ENCODE measurements around the gene SH2D3C.

SH2D3C gene

GRCh38 chr9:127733614-127734013, 44.9 kb downstream of the SH2D3C start:
- H3K4me3 ChIP-seq (ENCODE audit: low read depth, low read length), result no peak overlapping the region
- TF ChIP-seq CTCF (IDR thresholded peaks at IDR 0.05; ENCODE audit: low read depth, low read length), result no peak
- H3K27me3 ChIP-seq (ENCODE audit: insufficient read depth, low read depth, severe bottlenecking), result no peaks in the 10 kb centered on the region
- no peak for DNase-seq
- no peaks in the 10 kb centered on the region for H3K9me3 ChIP-seq (ENCODE audit: severe bottlenecking)
- peaks cover 7% of the 10 kb centered on the region for H3K36me3 ChIP-seq
- H3K27ac ChIP-seq, result no peak overlapping the region

- Histone ChIP-seq H3K4me3 (ENCODE audit: low read depth, low read length) (no peak overlapping the region), H3K9me3 (ENCODE audit: severe bottlenecking) (no peaks in the 10 kb centered on the region), H3K27me3 (ENCODE audit: insufficient read depth, low read depth, severe bottlenecking) (no peaks in the 10 kb centered on the region), H3K36me3 (peaks cover 7% of the 10 kb centered on the region), H3K27ac (no peak overlapping the region)
- TF ChIP-seq CTCF (IDR thresholded peaks at IDR 0.05; ENCODE audit: low read depth, low read length), result no peak
- no peak for DNase-seq
These were observed 46.0 kb downstream of the SH2D3C start for GRCh38 chr9:127732444-127732843.

- TF ChIP-seq CTCF (IDR thresholded peaks at IDR 0.05; ENCODE audit: low read depth, low read length), result no peak
- H3K36me3 ChIP-seq, result peaks cover 7% of the 10 kb centered on the region
- no peak overlapping the region for H3K4me3 ChIP-seq (ENCODE audit: low read depth, low read length)
- H3K9me3 ChIP-seq (ENCODE audit: severe bottlenecking), result no peaks in the 10 kb centered on the region
- no peak for DNase-seq
- H3K27me3 ChIP-seq (ENCODE audit: insufficient read depth, low read depth, severe bottlenecking), result no peaks in the 10 kb centered on the region
- H3K27ac ChIP-seq, result no peak overlapping the region
These were observed 46.5 kb downstream of the SH2D3C start for GRCh38 chr9:127731938-127732337.

GRCh38 chr9:127730799-127731410, 47.6 kb downstream of the SH2D3C start:
- Histone ChIP-seq H3K27me3 (ENCODE audit: insufficient read depth, low read depth, severe bottlenecking) (no peaks in the 10 kb centered on the region), H3K27ac (no peak overlapping the region), H3K9me3 (ENCODE audit: severe bottlenecking) (no peaks in the 10 kb centered on the region), H3K36me3 (peaks cover 7% of the 10 kb centered on the region), H3K4me3 (ENCODE audit: low read depth, low read length) (no peak overlapping the region)
- no peak for TF ChIP-seq CTCF (IDR thresholded peaks at IDR 0.05; ENCODE audit: low read depth, low read length)
- DNase-seq, result no peak

GRCh38 chr9:127730262-127730661, 48.2 kb downstream of the SH2D3C start:
- no peaks in the 10 kb centered on the region for H3K9me3 ChIP-seq (ENCODE audit: severe bottlenecking)
- H3K4me3 ChIP-seq (ENCODE audit: low read depth, low read length), result no peak overlapping the region
- TF ChIP-seq CTCF (IDR thresholded peaks at IDR 0.05; ENCODE audit: low read depth, low read length), result no peak
- no peaks in the 10 kb centered on the region for H3K27me3 ChIP-seq (ENCODE audit: insufficient read depth, low read depth, severe bottlenecking)
- no peak overlapping the region for H3K27ac ChIP-seq
- peaks cover 7% of the 10 kb centered on the region for H3K36me3 ChIP-seq
- no peak for DNase-seq
